ENCODE measurements around the gene RIPOR2.

DNA sequence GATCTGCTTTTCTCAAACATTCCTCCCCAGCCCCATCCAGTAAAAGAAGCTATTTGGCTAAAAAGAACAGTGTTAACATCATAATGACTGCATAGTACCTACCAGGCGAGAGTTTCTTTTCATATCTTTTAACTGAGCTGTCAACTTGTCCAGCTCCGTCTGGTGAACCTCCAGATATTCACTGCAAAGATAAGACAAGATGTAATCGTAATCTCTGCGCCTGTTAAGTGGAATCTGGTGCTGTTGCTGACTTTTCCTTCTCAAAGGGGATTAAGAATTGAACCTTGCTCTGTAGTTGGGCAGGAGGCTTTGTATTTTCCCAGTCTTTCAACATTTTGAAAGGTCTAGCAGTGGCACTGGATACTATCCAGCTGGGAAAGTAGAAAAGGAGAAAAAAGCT lies 63.0 kb downstream of the RIPOR2 start:
- TF ChIP-seq EZH2 (IDR thresholded peaks at IDR 0.05; ENCODE audit: borderline replicate concordance, low read length) = no peak
- TF ChIP-seq, protein P1, sequence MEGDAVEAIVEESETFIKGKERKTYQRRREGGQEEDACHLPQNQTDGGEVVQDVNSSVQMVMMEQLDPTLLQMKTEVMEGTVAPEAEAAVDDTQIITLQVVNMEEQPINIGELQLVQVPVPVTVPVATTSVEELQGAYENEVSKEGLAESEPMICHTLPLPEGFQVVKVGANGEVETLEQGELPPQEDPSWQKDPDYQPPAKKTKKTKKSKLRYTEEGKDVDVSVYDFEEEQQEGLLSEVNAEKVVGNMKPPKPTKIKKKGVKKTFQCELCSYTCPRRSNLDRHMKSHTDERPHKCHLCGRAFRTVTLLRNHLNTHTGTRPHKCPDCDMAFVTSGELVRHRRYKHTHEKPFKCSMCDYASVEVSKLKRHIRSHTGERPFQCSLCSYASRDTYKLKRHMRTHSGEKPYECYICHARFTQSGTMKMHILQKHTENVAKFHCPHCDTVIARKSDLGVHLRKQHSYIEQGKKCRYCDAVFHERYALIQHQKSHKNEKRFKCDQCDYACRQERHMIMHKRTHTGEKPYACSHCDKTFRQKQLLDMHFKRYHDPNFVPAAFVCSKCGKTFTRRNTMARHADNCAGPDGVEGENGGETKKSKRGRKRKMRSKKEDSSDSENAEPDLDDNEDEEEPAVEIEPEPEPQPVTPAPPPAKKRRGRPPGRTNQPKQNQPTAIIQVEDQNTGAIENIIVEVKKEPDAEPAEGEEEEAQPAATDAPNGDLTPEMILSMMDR (conservative IDR thresholded peaks at IDR 0.05 in 1 of 2, IDR thresholded peaks at IDR 0.05 in 1 of 2; ENCODE audit: extremely low read depth in 1 of 2, insufficient read depth in 1 of 2, low read depth in 1 of 2, low read length in 2 of 2) = no peak

Measured in mammary epithelial cell (primary cell).